GM21367 (cell line): ENCODE data around the gene CIB4.

Experiments used
- ATAC-seq: cut with Tn5 transposase; IDR thresholded peaks from one replicate; pipeline ENCODE4 v1.9.1; 2021; ENCODE audit not compliant: unreplicated experiment

CIB4 gene

GRCh38 chr2:26623541-26624495, 17.3 kb downstream of the CIB4 start:
- no peak for ATAC-seq

- no peak for ATAC-seq
Observed at GRCh38 chr2:26621469-26622199, 19.5 kb downstream of the CIB4 start.

GRCh38 chr2:26620031-26620605, 21.0 kb downstream of the CIB4 start:
- ATAC-seq, result no peak

GRCh38 chr2:26619521-26619951, 21.6 kb downstream of the CIB4 start:
- no peak for ATAC-seq

- no peak for ATAC-seq
Observed at GRCh38 chr2:26619096-26619495, 22.1 kb downstream of the CIB4 start.

GRCh38 chr2:26618611-26619010, 22.6 kb downstream of the CIB4 start:
- no peak for ATAC-seq

GRCh38 chr2:26617588-26618083, 23.5 kb downstream of the CIB4 start:
- ATAC-seq, result no peak

GRCh38 chr2:26616706-26617587, 24.2 kb downstream of the CIB4 start:
- ATAC-seq, result no peak

GRCh38 chr2:26615860-26616705, 25.1 kb downstream of the CIB4 start:
- ATAC-seq, result no peak

- no peak for ATAC-seq
Observed at GRCh38 chr2:26615336-26615859, 25.8 kb downstream of the CIB4 start.

- ATAC-seq, result no peak
Observed at GRCh38 chr2:26614216-26615138, 26.7 kb downstream of the CIB4 start.

- no peak for ATAC-seq
Observed at GRCh38 chr2:26613241-26614215, 27.6 kb downstream of the CIB4 start.

GRCh38 chr2:26612522-26613240, 28.5 kb downstream of the CIB4 start:
- ATAC-seq, result no peak

GRCh38 chr2:26612034-26612433, 29.1 kb downstream of the CIB4 start:
- ATAC-seq, result no peak

GRCh38 chr2:26610504-26611335, 30.4 kb downstream of the CIB4 start:
- ATAC-seq, result no peak
